Measurements from ENCODE around the gene MED8.

DNA sequence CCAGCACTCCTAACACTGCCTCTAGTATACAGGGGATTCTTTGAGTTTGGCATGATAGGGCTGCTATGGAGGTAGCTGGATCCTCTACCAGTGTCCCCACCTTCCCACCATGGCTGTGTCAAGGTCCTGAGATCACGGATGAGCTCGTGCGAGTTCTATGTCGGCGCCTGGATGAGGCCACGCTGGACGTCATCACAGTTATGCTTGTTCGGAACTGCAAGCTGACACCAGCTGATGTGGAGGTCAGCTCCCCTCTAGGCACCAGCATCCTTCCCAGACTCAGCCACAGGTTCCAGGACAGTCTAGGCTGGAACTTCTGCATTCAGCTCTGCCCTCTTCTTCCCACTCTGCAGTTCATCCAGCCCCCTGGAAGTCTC lies 49.0 kb upstream of the MED8 start:
- TF ChIP-seq, protein P1, sequence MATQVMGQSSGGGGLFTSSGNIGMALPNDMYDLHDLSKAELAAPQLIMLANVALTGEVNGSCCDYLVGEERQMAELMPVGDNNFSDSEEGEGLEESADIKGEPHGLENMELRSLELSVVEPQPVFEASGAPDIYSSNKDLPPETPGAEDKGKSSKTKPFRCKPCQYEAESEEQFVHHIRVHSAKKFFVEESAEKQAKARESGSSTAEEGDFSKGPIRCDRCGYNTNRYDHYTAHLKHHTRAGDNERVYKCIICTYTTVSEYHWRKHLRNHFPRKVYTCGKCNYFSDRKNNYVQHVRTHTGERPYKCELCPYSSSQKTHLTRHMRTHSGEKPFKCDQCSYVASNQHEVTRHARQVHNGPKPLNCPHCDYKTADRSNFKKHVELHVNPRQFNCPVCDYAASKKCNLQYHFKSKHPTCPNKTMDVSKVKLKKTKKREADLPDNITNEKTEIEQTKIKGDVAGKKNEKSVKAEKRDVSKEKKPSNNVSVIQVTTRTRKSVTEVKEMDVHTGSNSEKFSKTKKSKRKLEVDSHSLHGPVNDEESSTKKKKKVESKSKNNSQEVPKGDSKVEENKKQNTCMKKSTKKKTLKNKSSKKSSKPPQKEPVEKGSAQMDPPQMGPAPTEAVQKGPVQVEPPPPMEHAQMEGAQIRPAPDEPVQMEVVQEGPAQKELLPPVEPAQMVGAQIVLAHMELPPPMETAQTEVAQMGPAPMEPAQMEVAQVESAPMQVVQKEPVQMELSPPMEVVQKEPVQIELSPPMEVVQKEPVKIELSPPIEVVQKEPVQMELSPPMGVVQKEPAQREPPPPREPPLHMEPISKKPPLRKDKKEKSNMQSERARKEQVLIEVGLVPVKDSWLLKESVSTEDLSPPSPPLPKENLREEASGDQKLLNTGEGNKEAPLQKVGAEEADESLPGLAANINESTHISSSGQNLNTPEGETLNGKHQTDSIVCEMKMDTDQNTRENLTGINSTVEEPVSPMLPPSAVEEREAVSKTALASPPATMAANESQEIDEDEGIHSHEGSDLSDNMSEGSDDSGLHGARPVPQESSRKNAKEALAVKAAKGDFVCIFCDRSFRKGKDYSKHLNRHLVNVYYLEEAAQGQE (IDR thresholded peaks at IDR 0.05; ENCODE audit: low read depth) = no peak
- TF ChIP-seq EZH2 (IDR thresholded peaks at IDR 0.05) (no peak), YY1 (IDR thresholded peaks at IDR 0.05; ENCODE audit: extremely low read depth, insufficient replicate concordance, low read depth, low read length) (no peak), CBX3 (IDR thresholded peaks at IDR 0.05; ENCODE audit: low read depth) (no peak), POLR2A (IDR thresholded peaks at IDR 0.05; ENCODE audit: borderline replicate concordance, extremely low read depth, insufficient read depth, insufficient read length) (no peak), JUND (IDR thresholded peaks at IDR 0.05) (no peak), FOSL1 (IDR thresholded peaks at IDR 0.05; ENCODE audit: low read depth) (no peak), ZNF274 (IDR thresholded peaks at IDR 0.05; ENCODE audit: low read depth, low read length) (no peak), SIN3A (IDR thresholded peaks at IDR 0.05; ENCODE audit: low read depth) (no peak)
- TF ChIP-seq, protein P2, sequence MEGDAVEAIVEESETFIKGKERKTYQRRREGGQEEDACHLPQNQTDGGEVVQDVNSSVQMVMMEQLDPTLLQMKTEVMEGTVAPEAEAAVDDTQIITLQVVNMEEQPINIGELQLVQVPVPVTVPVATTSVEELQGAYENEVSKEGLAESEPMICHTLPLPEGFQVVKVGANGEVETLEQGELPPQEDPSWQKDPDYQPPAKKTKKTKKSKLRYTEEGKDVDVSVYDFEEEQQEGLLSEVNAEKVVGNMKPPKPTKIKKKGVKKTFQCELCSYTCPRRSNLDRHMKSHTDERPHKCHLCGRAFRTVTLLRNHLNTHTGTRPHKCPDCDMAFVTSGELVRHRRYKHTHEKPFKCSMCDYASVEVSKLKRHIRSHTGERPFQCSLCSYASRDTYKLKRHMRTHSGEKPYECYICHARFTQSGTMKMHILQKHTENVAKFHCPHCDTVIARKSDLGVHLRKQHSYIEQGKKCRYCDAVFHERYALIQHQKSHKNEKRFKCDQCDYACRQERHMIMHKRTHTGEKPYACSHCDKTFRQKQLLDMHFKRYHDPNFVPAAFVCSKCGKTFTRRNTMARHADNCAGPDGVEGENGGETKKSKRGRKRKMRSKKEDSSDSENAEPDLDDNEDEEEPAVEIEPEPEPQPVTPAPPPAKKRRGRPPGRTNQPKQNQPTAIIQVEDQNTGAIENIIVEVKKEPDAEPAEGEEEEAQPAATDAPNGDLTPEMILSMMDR (IDR thresholded peaks at IDR 0.05 in 2 of 3, conservative IDR thresholded peaks at IDR 0.05 in 1 of 3; ENCODE audit: borderline replicate concordance in 1 of 3, insufficient read depth in 1 of 3, low read depth in 2 of 3, low read length in 2 of 3) = no peak

Measured in HCT116 (cell line).